Measurements from ENCODE around the gene HOTAIR.
A peak's percentile ranks its signal among the peaks of the same experiment; 100 is the strongest.

HOTAIR gene

DNA sequence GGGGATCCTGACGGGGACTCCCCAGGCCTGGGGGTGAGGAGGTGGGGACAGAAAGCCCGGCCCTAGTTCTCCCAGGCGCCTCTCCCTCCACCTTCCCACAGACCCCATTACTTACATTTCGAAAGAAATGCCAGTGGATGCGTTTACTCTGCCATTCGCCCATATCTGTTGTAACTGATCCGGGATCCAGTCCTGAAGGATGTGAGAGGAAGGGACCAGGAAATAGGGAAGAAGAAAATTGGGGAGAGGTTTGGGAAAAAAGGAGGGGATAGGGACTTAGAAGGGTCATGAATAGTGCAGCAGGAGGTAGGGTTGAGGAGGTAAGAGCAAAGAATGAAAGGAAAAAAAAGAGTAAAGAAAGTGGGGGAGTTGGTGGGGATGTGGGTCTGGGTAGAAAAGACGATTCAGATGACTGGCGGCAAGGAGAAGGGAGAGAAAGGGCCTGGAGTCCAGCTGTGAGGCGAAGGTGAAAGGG, 18.9 kb downstream of the HOTAIR start:
- DNase-seq: no peak

DNA sequence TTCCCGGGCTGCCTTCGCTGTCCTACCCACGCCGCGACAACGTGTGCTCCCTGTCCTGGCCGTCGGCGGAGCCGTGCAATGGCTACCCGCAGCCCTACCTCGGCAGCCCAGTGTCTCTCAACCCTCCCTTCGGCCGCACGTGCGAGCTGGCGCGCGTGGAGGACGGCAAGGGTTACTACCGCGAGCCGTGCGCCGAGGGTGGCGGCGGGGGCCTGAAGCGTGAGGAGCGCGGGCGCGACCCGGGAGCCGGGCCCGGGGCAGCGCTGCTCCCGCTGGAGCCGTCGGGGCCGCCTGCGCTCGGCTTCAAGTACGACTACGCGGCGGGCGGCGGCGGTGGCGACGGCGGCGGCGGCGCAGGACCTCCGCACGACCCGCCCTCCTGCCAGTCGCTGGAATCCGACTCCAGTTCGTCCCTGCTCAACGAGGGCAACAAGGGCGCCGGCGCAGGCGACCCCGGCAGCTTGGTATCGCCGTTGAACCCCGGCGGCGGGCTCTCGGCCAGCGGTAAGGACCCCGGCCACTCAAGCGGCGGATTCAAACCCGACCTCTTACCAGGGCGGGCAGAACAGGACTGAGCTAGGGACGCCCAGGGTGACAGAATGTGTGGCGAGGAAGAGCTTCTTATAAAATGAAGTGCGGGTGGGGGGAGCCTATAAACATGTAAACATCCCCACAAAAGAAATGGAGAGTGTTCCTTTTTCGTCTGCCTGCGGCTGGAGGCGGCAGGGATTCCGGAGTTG, 19.5 kb downstream of the HOTAIR start:
- DNase-seq: no peak

DNA sequence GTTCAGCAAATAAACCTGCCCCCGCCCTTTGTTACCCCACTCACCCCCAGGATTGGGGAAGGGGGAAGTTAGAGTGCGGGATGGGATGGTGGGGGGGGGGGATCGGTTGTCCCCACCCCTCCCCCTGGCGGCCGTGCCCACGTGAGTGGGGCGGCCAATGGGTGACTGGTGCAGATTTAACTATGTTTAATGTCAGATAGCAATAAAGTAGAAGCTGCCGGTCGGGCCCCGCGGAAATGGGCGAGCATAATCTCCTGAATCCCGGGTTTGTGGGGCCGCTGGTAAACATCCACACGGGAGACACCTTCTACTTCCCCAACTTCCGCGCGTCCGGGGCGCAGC, 20.1 kb downstream of the HOTAIR start, which contains the start of gene HOXC12:
TSS of gene HOXC12 (plus strand) at position 210 of the 342 bp plus-strand sequence. CDS start at position 237, 27 bp downstream.
- DNase-seq: no peak

GRCh38 chr12:53953831-53954693, 20.7 kb downstream of the HOTAIR start:
- DNase-seq: no peak

DNA sequence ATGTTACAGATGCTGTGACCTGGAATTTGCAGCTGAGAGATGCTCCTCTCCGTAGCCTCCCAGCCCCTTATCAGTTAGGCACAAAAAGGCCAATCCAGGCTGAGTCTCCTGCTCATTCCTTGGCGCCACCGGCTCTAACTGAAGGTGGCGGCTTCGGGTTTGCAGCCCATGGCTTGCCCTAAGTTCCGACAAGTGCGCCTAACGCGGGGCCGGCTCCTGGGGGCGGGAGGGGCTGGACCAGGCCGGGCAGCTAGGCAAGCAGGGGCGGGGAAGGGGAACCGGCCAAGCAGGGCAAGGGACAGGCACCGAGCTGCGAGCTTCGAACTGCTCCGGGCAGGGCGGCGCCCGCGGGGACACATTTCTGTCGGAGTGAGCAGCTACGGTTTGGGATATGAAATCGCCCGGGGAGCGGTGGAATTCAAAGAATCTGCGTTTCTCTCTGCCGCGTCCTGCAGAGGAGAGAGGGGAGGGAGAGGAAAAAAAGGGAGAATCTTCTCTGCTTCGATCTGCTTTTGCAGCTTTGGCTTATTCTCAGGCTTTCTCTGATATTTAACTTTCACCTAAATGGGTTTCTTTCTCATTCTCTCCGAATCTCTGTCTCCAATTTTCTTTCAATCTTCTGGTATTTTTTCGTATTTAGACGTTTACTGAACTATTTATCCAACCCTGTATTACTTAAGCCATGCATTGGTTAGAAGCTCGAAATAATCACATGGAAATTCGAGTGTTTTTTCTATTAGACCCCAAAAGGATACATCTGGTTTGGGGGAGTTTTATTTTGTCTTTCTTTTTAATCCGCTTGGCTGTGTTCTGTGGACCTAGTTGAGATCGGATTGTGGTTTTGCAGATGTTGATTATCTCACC, 21.7 kb downstream of the HOTAIR start:
- peak; percentile 52 for DNase-seq

GRCh38 chr12:53952335-53952694, 22.4 kb downstream of the HOTAIR start:
- no peak for DNase-seq

DNA sequence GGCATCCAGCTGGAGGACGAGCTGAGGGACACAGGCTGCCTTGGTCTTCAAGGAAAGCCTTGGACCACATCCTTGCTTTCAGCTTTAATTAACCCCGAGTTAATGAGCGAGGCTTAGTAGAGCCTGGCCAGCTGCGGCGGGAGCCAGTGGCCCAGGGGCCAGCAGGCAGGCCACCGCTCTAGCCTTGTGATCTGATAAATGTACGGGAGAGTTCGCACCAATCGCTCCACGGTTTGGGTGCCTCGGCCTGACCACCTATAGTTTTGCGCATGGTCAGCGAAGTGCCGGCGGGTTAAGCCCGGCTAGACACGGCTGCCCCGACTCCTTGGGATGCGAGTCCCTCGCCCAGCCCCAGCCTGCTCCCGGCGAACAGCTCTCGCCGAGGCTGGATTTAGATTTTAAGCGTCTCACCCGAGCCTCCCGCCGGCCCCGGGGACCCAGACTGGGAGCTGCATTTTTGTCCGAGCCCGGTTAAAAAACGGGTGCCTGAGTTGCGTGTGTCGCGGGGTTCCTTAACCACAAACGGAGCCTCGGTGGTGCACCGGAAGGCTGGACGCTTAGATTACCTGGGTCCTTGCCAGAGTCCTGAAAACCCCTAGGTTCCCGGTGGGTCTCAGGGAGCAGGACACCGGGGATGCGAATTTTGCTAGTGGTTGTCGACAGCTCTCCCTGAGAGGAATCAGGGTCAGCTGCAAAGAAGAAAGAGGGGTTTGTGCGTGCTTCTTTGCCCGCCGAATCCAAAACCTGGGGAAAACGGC, 23.0 kb downstream of the HOTAIR start:
- no peak for DNase-seq

GRCh38 chr12:53950789-53951576, 23.8 kb downstream of the HOTAIR start:
- no peak for DNase-seq

GRCh38 chr12:53950437-53950773, 24.3 kb downstream of the HOTAIR start:
- DNase-seq: no peak

DNA sequence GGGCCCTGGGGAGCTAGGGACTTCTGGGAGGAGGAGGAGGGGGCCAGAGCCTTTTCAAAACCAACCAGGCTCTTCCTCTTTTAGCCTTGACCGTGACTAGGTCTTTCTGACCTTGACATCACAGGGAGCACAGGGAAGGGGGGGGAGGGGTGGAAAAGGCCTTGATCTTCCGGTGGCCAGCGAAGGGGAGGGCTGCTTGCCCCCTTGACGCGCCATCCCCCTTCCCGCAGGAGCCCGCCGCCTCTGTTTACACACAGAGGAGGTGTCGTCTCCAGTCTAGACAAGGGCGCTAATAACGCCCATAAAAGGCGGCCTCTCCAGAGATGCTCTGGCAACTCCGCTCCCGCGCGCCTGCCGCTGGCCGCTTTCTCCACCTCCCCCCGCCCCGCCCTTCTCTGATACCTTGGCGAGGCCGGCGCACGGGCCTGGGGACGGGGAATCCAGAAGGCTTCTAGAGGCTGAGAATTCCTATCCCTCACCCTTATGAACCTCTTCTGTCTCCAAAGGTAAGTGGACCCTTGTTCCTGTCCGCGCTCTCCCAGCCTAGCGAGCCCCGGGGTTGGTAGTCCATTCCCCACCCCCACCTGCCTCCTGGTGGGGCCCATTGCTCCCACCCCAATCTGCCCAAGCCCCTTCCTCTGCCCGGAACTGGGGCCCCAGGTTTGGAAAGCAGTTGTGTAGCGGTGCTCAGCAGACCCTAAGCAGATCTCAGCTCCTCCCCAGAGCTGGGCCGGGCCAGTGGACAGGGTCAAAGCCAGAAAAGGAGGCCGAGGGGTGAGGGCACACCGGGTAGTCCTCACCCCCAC, 24.9 kb downstream of the HOTAIR start:
- no peak for DNase-seq

- no peak for DNase-seq
Measured at GRCh38 chr12:53948650-53949593, 25.8 kb downstream of the HOTAIR start.

- no peak for DNase-seq
Measured at GRCh38 chr12:53947743-53948142, 27.0 kb downstream of the HOTAIR start.

- no peak for DNase-seq
Measured at GRCh38 chr12:53944907-53945847, 29.6 kb downstream of the HOTAIR start.

GRCh38 chr12:53944209-53944608, 30.5 kb downstream of the HOTAIR start:
- DNase-seq: no peak

GRCh38 chr12:53942467-53942997, 32.2 kb downstream of the HOTAIR start:
- no peak for DNase-seq

DNA sequence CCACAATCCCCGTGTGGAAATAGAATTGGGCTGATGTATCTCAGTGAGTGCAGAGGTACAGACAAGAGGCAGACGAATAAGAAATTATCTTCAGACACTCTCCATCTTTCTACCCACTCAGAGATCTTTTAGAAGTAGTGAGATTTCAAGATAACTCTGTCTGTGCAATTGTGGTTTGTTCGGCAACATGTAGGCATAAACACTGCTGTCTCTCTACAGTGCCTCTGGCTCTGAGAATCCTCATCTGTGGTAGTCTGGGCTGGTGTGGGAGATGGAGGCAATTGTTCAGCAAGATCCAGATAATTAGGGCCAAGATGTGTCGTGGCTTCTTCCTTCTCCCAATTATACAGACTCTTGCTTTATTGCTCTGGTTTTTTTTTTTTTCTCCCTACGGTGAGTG, 33.0 kb downstream of the HOTAIR start:
- DNase-seq: no peak

DNA sequence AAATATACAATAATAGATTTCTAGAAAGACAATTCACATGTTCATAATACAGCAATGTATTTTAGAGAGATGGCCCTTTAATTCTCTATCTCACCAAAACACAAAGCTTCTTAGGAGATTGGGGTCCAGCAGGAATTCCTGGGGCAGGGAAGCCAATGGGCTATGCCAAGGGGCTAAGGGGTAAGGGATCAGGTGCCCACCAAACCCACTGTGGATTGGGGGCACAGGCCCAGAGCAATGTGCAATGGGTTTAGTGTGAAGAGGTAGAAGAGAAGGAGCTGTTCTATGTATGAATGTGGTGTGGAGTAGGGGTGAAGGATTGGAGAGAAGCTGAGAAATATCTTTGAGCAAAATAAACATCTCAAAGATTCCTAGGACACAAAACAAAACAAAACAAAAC, 33.6 kb downstream of the HOTAIR start:
- DNase-seq: no peak

DNA sequence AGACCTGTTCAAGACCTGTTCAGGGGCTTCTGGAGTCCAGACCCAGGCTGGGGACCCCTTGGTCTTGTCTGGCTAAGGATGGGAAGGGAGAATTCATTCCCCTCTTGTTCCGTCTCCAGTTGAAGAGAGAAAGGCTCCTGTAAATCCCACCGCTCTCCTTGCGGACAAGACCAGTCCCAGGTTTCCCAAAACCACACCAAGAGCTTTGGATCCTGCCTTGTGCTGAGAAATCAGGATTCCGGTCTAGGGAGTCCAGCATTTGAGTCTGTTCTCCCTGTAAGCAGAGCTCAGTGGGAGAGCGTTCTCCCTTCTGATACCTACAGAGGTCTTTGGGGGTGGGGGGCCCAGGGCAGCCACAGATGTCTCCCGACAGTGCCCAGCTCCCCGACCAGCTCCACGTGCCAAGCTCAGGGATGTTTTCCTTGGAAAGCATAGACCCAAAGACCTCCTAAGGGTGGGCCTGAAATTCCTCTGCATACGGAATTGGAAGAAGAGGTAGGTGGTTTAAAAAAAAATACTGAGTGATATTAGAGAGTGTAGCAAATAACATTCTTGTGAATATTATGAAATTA, 34.2 kb downstream of the HOTAIR start:
- no peak for DNase-seq
